GM12873 (cell line): ENCODE results near the gene MED19.

Experiments used
- TF ChIP-seq, protein P1 (sequence below): IDR thresholded peaks from 2 replicates; pipeline ENCODE4 v1.5.1; 2012; ENCODE audit warnings: low read depth, mild to moderate bottlenecking, moderate library complexity, low read length, control low read depth; ENCODE audit not compliant: insufficient read depth; ENCODE audit errors: missing control alignments

MED19 gene

GRCh38 chr11:57744357-57744756, 32.3 kb upstream of the MED19 start:
- TF ChIP-seq, protein P1, sequence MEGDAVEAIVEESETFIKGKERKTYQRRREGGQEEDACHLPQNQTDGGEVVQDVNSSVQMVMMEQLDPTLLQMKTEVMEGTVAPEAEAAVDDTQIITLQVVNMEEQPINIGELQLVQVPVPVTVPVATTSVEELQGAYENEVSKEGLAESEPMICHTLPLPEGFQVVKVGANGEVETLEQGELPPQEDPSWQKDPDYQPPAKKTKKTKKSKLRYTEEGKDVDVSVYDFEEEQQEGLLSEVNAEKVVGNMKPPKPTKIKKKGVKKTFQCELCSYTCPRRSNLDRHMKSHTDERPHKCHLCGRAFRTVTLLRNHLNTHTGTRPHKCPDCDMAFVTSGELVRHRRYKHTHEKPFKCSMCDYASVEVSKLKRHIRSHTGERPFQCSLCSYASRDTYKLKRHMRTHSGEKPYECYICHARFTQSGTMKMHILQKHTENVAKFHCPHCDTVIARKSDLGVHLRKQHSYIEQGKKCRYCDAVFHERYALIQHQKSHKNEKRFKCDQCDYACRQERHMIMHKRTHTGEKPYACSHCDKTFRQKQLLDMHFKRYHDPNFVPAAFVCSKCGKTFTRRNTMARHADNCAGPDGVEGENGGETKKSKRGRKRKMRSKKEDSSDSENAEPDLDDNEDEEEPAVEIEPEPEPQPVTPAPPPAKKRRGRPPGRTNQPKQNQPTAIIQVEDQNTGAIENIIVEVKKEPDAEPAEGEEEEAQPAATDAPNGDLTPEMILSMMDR, result no peak

- TF ChIP-seq, protein P1, result no peak
Measured at GRCh38 chr11:57742087-57742452, 30.1 kb upstream of the MED19 start.

DNA sequence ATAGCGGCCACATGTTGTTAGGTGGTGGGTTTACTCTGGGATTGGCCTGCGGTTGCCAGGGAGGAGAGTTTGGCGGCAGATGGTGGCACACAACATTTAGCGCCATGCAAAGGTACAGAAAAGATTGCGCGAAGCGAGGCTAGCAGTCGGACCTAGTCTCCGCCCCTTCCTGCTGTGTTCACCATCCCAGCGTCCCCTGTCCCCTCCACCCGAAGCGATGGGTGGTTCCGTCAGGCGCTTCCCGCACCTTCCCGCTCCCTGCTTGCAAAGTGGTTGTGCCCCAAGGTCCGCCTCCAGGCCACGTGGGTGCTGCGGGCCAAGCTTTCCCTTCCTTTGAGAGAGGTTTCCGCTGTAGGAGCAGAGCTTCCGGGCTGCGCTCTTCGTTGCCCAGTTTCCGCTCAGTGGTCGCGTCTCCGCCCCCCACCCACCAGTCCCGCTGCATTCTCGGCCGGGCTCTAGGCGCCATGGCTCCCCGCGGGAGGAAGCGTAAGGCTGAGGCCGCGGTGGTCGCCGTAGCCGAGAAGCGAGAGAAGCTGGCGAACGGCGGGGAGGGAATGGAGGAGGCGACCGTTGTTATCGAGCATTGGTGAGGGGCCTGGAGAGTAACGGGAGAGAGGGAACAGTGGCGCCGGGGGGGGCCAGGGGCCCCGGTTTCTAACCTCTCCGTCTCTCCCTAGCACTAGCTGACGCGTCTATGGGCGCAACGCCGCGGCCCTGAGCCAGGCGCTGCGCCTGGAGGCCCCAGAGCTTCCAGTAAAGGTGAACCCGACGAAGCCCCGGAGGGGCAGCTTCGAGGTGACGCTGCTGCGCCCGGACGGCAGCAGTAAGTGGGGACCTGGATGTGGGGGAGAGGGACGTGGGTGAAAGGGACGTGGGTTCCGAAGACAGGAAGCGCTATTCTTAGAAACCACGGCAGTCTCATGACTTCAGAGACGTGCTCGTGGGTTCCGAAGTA, 29.4 kb upstream of the MED19 start, which contains the start of gene SELENOH:
Gene SELENOH (plus strand): TSS at position 360 of the 955 bp plus-strand sequence. CDS start 105 bp downstream, at position 465.
- TF ChIP-seq, protein P1, result no peak

- TF ChIP-seq, protein P1, result no peak
Measured at GRCh38 chr11:57735619-57736298, 23.7 kb upstream of the MED19 start.

DNA sequence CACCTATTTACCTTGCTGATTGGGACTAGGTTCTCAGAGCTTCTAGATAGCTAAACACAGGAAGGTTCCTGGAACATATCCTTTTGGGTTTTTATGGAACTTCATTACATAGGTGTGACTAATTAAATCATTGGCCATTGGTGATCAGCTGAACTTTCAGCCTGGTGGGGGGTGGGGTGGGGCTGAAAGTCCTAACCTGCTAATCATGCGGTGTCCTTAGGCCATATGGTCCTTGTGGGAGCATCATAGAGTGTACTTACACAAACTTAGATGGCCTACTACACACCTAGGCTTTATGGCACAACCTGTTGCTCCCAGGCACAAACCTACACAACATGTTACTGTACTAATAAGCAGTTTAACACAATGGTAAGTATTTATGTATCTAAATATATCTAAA, 20.6 kb upstream of the MED19 start:
- TF ChIP-seq, protein P1, result no peak

- TF ChIP-seq, protein P1, result no peak
Measured at GRCh38 chr11:57729479-57729878, 17.5 kb upstream of the MED19 start.

DNA sequence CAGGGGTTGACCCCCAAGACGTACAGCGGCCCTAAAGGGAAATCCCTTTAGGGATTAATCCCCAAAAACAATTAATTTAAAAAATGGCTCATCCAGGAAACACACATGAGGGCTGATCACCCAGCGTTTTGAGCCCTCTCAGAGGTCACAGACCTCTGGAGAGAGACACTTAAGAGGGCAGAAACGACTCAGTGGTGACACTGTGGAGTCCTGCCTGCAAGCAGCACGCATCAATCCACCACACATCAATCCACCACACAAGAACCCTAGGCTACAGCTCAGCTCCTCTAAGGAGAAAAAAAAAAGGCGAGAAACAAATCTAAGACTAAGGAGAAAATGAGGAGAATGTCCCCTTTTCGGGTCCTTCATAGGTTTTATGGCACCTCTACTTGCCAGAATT, 16.8 kb upstream of the MED19 start:
- TF ChIP-seq, protein P1, result no peak
